Endodermal cell (in vitro differentiated cells): Measurements from ENCODE around the gene CHD1L. TPM values are rescaled to one million over a fixed set of nuclear protein-coding genes. Genes with fewer than 3 reads are reported as not detected.

Source experiments
- DNase-seq: peaks from one replicate; pipeline ENCODE4 v3.0.0-alpha.2; 2017
- H3K27ac ChIP-seq: 2 replicates; pipeline ENCODE4 v1.5.1; 2013; ENCODE audit warnings: mild to moderate bottlenecking, low read depth, low read length, moderate library complexity
- H3K27me3 ChIP-seq: 2 replicates; pipeline ENCODE4 v1.6.1; 2013; ENCODE audit warnings: mild to moderate bottlenecking, low read length, moderate library complexity; ENCODE audit not compliant: insufficient read depth, control insufficient read depth, poor library complexity, severe bottlenecking
- H3K36me3 ChIP-seq: 2 replicates; pipeline ENCODE4 v1.7.0; 2013; ENCODE audit warnings: mild to moderate bottlenecking, low read length, moderate library complexity; ENCODE audit not compliant: control insufficient read depth, insufficient read depth
- H3K4me1 ChIP-seq: one replicate; pipeline ENCODE4 v1.7.0; 2013; ENCODE audit warnings: low read length; ENCODE audit not compliant: control insufficient read depth, insufficient read depth
- H3K4me3 ChIP-seq: 2 replicates; pipeline ENCODE4 v1.5.1; 2013; ENCODE audit warnings: mild to moderate bottlenecking, low read length, moderate library complexity
- H3K9ac ChIP-seq: 2 replicates; pipeline ENCODE4 v1.6.1; 2013; ENCODE audit warnings: mild to moderate bottlenecking, low read length, moderate library complexity; ENCODE audit not compliant: poor library complexity, severe bottlenecking; ENCODE audit errors: extremely low read depth
- H3K9me3 ChIP-seq: 2 replicates; pipeline ENCODE4 v1.6.1; 2013; ENCODE audit warnings: mild to moderate bottlenecking, low read length, moderate library complexity; ENCODE audit not compliant: control insufficient read depth
- H3K27ac Mint-ChIP-seq: 2 replicates; pipeline ENCODE4 v1.8.0; 2020; ENCODE audit warnings: mixed read lengths
- H3K27me3 Mint-ChIP-seq: 2 replicates; pipeline ENCODE4 v1.8.0; 2021; ENCODE audit warnings: mild to moderate bottlenecking, mixed read lengths; ENCODE audit not compliant: insufficient read depth
- H3K36me3 Mint-ChIP-seq: 2 replicates; pipeline ENCODE4 v1.8.0; 2020; ENCODE audit warnings: low read depth, mixed read lengths
- H3K4me1 Mint-ChIP-seq: 2 replicates; pipeline ENCODE4 v1.8.0; 2020; ENCODE audit warnings: mixed read lengths
- H3K4me3 Mint-ChIP-seq: 2 replicates; pipeline ENCODE4 v1.8.0; 2020; ENCODE audit warnings: mild to moderate bottlenecking, moderate library complexity, mixed read lengths
- H3K9me3 Mint-ChIP-seq: 2 replicates; pipeline ENCODE4 v1.8.0; 2020; ENCODE audit warnings: mild to moderate bottlenecking, mixed read lengths
- WGBS, 2 experiments: methylation state at CpG; one replicate each; pipeline versions ENCODE4 v1.1.5 to v1.1.7; 2013; ENCODE audit warnings: missing lambda C conversion rate in 2 of 2, mixed read lengths in 1 of 2; ENCODE audit not compliant: insufficient coverage in 1 of 2, insufficient read length in 1 of 2; 5-methylcytosine and 5-hydroxymethylcytosine counted together
- total RNA-seq, 2 donors: library from RNA; stranded (reverse); fragmentation: NEBNext Ultra II Directional in 1 of 2; extraction: Animal tissue kit (Norgen Biotek cat#: 25700) in 1 of 2; gene quantifications; 2 replicates in 1 of 2; 3 replicates in 1 of 2; pipeline ENCODE4 v1.2.1, GENCODE V29; 2021
- TF ChIP-seq, protein P1 (sequence below): fragments of 200-600 bp; sonication (generic); conservative IDR thresholded peaks from 2 replicates; pipeline ENCODE4 v1.5.0; 2021; ENCODE audit warnings: antibody characterized with exemption, mild to moderate bottlenecking

The CHD1L gene
- total RNA-seq, 2 donors from 2014 or later = 112 to 117 TPM

DNA sequence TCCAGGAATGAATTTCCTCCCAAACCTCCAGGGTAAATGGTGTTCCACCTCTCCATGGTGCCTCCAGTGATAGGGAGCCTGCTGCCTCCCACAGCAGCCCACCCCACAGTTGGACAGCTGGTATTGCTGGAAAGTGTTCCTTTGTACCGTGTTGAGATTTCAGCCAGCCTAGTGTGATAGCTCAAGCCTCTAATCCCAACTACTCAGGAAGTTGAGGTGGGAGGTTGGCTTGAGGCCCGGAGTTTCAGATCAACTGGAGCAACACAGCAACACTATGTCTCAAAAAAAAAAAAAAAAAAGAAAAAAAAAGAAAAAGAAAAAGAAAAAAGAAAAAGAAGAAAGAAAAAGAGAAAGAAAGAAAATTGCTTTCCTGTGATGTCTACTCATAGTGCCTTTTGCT lies 96.1 kb downstream of the CHD1L start:
- Histone ChIP-seq H3K27me3 (no peaks in the 10 kb centered on the region), H3K9me3 (no peaks in the 10 kb centered on the region)
- 100% methylated on average over 1 of the region's 2 CpGs; no CpG with 5 or more reads in 1 of the 2 experiments for WGBS, 2 experiments

DNA sequence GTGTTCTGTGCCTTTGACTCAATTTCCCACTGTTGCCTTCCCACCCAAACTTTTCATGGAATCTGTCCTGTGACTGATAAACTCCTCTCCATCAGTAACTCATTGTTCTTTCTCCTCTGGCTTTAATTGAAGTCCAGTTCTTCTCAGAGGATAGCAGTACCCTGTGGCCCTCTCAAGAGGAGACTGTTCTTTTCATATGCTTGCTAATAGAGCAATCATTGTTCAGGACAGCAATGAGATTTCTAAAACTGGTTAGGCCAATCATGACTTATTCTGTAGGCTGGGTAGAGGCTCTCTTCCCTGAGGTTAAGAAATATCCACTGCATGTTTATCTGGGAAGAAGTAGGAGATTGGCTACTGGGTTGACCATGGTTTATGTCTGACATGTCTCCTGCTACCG lies 98.8 kb downstream of the CHD1L start:
- Mint-ChIP-seq H3K27ac (no peak overlapping the region), H3K36me3 (no peaks in the 10 kb centered on the region), H3K9me3 (peaks cover 15% of the 10 kb centered on the region), H3K27me3 (peaks cover 11% of the 10 kb centered on the region), H3K4me3 (no peak overlapping the region), H3K4me1 (peaks cover 2% of the 10 kb centered on the region)
- no peak for DNase-seq
- Histone ChIP-seq H3K36me3 (no peaks in the 10 kb centered on the region), H3K4me1 (no peaks in the 10 kb centered on the region), H3K9ac (no peak overlapping the region), H3K27me3 (no peaks in the 10 kb centered on the region), H3K4me3 (no peak overlapping the region), H3K27ac (no peak overlapping the region), H3K9me3 (no peaks in the 10 kb centered on the region)
- TF ChIP-seq, protein P1, sequence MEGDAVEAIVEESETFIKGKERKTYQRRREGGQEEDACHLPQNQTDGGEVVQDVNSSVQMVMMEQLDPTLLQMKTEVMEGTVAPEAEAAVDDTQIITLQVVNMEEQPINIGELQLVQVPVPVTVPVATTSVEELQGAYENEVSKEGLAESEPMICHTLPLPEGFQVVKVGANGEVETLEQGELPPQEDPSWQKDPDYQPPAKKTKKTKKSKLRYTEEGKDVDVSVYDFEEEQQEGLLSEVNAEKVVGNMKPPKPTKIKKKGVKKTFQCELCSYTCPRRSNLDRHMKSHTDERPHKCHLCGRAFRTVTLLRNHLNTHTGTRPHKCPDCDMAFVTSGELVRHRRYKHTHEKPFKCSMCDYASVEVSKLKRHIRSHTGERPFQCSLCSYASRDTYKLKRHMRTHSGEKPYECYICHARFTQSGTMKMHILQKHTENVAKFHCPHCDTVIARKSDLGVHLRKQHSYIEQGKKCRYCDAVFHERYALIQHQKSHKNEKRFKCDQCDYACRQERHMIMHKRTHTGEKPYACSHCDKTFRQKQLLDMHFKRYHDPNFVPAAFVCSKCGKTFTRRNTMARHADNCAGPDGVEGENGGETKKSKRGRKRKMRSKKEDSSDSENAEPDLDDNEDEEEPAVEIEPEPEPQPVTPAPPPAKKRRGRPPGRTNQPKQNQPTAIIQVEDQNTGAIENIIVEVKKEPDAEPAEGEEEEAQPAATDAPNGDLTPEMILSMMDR = no peak
- 94 to 100% methylated on average over 1 of the region's 1 CpG for WGBS, 2 experiments

More for the DNA sequence above, 96.1 kb downstream of the CHD1L start:
- no peaks in the 10 kb centered on the region for H3K4me1 ChIP-seq
- H3K36me3 ChIP-seq = no peaks in the 10 kb centered on the region
- Mint-ChIP-seq H3K4me3 (no peak overlapping the region), H3K27ac (no peak overlapping the region), H3K27me3 (no peaks in the 10 kb centered on the region), H3K4me1 (peaks cover 2% of the 10 kb centered on the region), H3K36me3 (no peaks in the 10 kb centered on the region), H3K9me3 (no peaks in the 10 kb centered on the region)
- H3K9ac ChIP-seq = no peak overlapping the region
- DNase-seq = no peak
- H3K4me3 ChIP-seq = no peak overlapping the region
- H3K27ac ChIP-seq = no peak overlapping the region
- TF ChIP-seq, protein P1 = no peak

Other genes starting within 250 kb of the CHD1L start
- 10 to 100 TPM; 50.5 to 83.5 TPM for gene PRKAB2, start 70.2 kb upstream of the CHD1L start, total RNA-seq
- 10 to 100 TPM; 13.9 to 14.1 TPM for gene FMO5, start 17.3 kb upstream of the CHD1L start, total RNA-seq